GM18873 (cell line): ENCODE data around the gene NRCAM.

Experiments used
- ATAC-seq: cut with Tn5 transposase; IDR thresholded peaks from one replicate; pipeline ENCODE4 v1.9.1; 2021; ENCODE audit warnings: mild to moderate bottlenecking, moderate library complexity, moderate number of reproducible peaks; ENCODE audit not compliant: unreplicated experiment, low FRiP score

Gene NRCAM

DNA sequence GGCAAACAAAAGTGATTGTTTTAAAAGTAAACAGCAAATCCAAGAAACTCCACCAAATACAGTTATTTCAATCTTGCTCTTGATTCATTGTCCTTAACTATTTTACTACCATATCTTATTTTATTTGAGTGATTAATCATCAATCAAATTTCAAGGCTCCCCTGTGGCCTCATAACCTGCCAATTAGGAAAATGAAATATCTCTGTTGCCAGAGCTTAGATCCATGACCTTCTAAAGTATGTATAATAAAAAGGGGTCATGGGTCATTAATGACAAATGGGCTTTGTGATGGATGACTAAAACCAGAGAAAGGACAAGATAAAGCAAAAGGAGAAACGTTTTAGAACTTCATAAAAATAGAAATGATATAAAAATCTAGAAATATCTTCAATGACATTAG is 28.5 kb downstream of the NRCAM start:
- ATAC-seq = no peak

DNA sequence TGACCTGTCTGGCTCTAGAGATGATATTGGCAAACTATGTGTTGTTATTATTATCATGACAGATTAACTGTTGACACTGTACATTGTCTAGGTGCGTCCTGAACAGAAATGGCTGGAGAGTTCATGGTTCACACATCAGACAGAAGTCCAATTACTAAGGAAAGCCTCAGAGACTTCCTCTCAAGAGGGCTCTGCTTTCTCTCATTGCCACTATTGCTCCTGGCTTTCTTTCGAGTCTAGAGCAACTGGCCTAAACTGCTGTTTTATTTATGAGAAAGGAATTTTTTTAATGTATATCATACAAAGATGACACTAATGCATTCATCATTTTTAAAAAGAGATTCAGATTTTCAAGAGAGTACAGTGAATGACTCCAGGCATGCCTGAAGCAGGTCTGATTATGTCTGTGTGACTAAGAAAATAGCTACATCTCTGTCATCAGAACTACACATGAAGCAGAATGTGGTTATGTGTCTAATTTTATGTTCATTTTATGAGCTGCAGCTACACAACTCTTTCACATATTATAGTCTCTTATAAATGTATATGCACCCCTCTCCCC is 30.4 kb downstream of the NRCAM start:
- no peak for ATAC-seq

DNA sequence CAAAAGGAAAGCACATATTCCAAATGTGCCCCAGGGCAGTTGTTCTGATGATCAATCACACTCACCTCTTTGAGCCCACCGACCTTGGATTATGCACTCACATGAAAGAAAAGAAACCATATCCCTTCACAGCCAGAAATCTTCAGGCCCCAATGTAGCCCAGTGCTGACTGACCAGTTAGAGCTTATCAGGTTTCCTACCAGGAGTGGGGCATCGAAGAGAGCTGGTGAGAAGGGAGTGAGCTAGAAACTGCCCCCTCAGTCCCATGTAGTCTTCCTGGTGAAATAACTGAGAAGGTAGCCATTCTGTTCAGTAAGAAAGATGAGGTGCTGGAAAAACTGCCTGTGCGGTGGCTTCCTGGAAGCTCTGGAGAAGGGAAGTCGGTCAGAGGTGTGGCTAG is 32.2 kb downstream of the NRCAM start:
- no peak for ATAC-seq

DNA sequence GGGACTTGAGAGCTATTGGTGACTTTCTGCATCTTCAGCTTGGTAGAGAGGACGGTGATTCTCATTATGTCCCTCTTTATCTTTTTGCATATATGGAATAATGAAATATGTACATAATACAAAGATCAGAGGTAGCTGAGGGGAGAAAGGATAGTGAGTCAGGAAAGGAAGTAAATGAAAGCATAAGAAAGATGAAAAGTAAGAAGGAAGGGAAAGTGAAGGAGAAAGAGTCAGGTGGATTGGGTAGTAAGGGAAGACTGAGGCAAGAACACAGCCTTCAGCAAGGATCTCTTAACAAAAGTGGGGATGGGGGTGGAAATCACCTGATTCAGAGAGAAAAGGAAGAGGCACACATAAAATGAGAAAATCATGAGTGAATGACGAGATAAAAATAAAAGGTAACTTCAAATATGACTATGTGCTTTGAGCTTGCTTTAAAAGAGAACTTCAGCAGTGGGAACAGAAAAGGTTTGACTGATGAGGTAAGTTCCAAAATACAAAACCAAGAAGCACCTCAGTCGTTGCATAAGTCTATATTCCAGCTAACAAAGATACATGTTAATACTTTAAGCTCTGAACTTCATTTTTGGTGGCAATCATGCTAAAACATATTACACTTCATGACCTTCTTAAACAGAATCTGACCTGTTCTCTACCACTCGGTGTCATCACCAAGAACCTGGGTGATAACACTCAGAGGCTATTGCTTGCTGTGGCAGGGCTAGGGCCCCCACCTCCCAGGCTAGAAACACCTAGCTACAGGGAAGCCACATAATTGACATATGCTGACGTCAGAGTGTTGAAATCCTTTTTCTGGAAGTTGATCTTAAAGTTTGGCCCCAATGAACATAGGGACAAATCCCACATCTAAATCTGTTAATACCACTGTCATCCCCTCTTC is 32.9 kb downstream of the NRCAM start:
- ATAC-seq = no peak

DNA sequence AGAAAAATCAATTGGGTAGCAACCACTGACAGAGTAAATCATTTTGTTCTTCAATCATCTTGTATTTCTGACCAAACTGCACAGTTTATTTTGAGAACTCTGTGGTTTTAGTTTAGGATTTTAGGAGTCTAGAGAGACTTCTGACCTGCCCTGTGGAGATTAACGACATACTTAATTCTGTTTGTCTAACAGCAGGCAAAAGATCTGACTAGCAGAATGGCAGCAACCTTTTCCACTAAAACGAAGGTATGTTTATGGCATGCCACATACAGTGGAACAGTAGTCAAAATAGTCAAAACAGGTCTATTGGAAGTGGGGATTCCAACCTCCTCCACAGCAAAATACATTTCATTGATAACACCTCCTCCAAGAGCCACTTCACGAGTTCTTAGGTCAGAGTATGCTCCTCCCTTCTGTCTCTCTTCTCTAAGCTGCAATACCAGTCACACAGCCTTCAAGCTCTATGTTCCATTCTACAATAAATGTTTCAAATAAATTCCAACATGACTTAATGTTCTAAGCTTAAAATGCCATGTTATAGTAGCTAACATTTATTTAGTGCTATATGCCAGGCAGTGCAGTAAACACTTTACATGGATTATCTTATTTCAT is 34.4 kb downstream of the NRCAM start:
- no peak for ATAC-seq

DNA sequence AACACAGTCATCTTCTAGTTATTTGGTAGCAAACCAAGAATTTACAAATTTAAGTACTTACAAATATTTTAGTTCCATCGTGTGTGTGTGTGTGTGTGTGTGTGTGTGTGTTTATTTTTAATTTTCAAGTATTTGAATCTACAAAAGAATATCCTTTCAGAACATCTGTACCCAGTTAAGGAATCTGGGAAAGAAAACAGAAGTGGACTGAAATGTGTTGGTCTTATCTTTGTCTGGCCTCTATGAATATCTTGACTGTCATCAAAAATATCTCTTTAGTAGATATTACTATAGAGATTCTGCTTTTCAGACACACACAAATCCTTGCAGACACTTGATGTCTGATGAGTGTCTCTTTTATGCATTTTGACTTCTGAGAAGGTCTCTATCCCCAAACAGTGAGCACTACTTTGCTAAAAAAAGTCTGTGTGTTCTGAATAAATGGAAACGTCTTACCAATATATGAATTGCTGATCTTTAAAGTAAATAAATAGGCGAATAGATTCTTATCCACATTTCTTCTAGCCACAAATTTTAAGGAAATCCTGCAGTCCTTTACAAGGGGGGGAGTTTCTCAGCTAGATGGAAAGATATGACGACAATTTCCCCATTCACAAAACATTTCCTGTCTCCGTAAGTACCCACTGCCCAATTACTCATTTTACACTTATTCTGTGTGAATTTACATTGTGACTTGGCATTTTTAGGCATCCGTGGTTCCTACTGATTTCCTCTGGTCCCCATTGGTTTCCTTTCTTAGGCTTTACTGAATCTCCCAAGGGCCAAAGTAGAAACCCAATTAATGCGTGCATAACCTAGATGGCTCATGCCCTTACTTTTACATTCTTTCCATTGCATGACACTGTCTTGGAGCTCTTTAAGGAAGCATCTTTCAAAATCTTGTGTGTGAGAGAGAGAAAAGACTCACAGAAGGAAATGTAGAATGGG is 36.0 kb downstream of the NRCAM start:
- ATAC-seq = no peak

DNA sequence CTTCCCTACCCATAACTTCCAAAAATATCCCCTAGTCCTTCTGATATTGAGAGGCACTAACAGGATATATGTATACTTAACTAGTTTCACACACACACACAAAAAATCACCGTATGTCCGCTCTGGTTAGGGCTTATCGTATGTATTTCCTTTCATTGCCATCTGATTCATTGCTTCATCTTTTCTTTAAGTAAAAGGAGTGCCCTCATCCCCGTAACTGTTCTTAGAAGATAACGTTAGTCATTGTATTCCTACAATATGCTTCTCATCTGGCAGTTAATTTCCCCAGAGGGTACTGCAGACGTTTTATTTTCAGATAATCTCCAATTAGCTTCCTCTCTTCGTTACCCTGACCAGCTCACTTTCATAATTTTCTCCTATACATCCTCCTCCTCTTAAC is 37.3 kb downstream of the NRCAM start:
- no peak for ATAC-seq

DNA sequence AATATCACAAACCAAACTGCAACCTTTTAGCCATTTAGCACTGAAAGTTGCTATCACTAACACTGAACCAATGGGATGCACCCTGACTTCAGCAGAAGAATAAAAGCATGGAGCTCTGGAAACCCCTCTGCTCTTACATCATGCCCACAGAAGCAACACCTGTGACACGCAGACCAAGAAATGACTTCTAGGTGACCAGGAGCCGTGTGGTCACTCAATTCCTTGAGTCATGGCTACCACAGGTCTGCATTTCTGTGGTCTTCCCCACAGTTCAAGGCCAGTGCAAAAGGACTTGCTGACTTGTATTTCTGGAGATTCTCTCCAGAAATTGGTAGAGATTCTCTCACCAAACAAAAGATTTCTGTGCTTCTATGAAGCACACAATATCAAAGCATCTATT is 38.3 kb downstream of the NRCAM start:
- ATAC-seq = no peak

DNA sequence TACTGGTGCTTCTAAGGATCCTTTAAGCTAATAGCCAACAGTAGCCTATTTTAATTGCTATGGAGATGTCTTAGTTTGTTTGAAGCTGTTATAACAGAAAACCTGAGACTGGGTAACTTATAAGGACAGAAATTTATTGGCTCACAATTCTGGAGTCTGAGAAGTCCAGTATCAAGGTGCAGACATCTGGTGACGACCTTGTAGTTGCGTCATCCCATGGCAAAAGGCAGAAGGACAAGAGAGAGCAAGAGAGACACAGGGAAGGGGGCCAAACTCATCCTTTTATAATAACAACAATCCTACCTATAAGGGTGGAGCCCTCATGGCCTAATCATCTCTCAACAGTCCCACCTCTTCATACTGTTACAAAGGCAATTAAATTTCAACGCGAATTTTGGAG is 39.1 kb downstream of the NRCAM start:
- ATAC-seq = no peak

DNA sequence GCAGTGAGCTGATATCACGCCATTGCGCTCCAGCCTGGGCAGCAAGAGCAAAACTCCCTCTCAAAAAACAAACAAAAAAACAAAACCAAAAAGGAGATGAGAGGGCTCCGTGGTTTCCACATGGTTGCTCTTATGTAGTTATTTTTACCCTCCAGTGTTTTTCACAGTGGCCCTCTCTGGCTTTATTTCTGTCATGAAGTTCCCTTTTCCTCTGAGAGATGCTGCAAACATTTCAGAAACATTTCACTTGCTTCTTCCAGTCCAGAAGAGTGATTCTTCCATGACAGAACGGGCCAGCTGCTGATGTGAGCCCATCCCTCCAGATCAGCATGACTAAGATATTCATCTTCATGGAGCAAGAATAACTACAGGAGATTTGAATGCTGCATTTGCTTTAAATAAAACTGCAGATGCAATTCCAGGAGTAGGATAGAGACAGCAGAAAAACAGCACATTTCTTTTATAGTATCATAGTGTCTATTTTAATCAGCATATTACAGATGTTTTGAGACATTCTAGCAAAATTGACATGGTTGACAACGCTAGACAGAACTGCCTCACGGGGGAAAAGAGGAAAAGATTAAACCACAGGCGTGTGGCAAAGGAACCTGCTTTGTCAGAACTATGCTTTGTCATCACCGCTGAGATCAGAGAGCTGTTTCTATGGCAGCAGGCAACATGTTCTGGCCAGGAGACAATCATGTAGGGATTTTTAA is 40.3 kb downstream of the NRCAM start:
- peak; percentile 89 for ATAC-seq

DNA sequence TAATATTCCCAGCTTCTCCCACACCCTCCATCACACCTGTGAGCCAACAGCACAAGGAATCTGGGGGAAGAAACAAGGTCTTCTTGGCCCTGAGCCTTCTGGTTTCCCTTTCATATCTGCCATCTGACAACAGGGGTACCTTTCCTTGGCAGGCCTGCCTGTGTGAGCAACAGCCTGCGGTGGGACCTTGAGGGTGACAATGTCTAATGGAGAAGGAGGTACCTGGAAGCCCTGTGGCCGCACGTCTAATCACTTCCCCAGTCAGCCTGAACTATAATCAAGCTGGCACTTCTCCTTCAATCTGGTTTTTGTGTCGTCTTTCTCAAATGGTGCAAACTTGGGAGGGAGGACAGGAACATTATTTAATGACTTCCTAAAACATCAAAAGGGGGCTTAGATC is 41.2 kb downstream of the NRCAM start:
- no peak for ATAC-seq

DNA sequence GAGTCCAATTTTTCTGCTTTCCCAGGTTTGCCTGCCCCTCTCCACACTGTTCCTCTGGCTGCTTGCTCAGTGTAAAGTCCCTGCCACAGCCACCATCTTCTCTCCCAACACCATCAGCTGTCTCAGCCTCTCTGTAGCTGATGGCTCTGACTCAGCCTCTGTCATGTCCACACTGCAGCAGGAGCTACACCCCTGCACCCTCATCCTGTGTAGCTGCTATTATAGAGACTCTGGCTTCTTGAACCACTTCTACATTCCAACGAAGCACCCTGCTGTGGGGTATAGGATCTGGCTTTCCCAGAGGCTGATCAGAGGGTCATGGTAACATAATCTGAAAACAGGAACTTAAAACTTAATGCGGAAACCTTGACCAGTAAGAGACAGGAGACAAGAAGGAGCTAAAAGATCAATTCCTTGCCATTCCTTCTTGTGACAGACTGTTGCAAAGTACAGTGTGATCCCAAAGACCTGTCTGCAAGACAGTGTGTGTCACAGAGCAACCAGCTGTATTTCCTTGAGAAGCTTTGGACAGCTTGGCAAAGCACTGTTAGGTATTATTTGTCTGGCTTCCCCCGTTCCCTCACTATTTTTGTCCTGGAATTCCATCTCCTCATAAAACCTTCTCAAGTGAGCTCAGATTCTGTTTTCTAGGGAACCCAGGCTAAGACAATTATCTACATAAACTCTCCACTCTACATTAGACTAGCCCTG is 42.3 kb downstream of the NRCAM start:
- no peak for ATAC-seq

DNA sequence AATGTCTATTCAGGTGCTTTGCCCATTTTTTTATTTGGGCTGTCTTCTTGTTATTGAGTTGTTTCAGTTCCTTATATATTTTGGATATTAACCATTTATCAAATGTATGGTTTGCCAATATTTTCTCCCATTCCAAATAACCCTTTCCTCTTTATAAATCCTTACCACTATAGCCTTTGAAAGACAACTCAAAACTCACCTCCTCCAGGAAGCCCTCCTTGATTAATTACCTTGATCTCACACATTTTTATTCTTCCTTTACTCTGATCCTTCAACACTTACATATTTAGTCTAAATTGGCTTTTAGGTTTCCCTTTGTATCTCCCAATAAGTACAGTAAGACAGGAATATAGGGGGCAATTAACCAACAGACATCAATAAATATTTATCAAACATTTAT is 42.9 kb downstream of the NRCAM start:
- no peak for ATAC-seq

DNA sequence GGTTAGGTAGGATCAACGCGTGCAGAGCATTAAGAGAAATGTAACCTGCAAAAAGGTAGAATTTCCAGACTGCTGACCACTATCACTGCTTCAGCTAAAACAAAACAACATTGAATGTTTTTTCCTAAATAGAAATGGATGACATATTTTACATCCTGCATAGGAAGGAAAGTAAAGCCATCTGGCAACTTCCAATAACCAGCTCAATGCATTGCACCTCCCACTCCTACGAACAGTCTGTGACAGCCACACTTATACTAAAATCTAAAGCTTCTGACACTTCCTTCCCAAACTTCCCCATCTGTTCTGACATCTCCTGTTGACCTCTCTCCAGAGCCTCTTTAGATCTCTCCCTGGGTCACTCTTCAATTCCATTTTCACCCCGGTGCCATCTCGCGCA is 47.1 kb downstream of the NRCAM start:
- ATAC-seq = no peak

DNA sequence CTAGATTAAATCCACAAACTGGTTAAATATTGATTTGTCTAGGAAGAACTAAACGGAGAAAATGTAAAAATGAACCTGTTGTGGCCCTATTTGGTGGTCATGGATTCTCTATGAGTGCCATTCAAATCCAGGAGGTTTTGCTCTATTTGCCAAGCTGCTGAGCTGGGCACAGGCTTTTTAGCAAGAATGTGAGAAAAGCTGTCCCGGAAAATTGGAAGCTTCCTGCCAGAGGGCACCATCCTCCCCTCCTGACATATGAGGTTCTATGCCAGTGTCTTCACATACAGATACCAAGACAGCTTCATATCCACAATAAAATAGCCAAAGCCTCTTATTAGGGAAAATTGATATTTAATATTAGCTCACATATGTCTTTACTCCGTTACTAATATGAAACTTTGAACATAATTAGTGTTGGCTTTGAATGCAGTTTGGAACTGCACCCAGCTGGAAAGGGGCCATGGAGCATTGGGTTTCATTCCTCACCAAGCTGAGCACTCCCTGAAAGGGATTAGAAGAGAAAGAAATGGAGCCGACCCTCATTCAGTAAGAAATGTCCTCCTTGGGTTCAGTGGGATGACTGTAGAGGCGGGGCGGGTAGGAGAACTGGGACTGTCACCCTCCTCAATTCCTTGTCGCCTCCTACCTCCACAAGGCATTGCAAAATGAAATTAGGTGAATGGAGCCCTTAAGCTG is 47.8 kb downstream of the NRCAM start:
- ATAC-seq = no peak

DNA sequence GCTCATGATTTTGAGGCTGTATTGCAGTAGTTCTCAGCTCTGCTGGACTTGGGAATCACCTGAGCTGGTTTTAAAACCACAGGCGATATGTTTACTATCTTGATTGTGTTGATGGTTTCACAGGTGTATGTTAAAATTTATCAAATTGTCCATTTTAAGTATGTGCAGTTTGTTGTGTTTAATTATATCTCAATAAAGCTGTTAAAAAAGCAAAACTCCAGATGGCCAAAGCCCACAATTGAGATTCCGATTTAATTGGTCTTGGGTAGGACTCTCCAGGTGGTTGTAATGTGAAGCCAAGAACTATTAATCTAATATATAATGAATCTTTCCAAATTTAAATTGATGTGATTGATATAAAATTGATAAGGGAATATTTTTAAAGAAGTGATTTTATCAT is 48.6 kb downstream of the NRCAM start:
- no peak for ATAC-seq

DNA sequence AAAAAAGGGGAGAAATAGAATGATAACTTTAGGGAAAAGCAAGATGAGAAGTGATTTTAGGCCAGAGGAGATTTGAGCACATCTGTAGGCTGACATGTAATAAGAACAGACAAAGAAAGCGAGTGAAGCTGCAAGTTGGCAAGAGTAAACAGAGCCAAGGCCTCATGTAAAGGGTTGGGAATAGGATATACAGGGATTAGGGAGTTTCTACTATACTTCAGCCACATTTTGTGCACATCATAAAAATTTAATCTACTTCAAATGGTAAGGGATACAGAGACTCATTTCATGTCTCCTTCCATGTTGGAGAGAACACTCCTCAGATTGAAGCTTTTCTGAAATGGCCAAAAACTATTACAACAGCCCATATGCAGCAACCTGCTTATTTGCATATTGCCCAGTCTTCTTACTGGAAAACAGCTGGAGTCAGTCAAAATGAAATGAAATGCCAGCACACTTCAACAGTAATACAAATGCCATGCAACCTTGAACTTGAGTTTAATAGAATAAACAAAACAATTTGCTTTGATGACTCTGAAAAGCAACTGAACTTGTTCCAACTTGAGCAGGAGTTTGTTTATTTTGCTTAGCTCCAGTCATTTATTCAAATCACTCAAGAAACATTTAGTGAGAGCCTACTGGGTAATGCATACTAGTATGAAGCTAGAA is 49.9 kb downstream of the NRCAM start:
- no peak for ATAC-seq
